HepG2 (cell line): ENCODE measurements around the gene MIA2. TPM values are rescaled to one million over a fixed set of nuclear protein-coding genes. Genes with fewer than 3 reads are reported as not detected.
A peak's percentile ranks its signal among the peaks of the same experiment; 100 is the strongest.

ENCODE experiments used
- EED ChIP-seq: sonication (generic); formaldehyde crosslinking; IDR thresholded peaks from 2 replicates; pipeline ENCODE4 v1.5.0; 2020; ENCODE audit warnings: mild to moderate bottlenecking, missing genetic modification reagents
- FOXC1 ChIP-seq: sonication (generic); formaldehyde crosslinking; IDR thresholded peaks from 2 replicates; pipeline ENCODE4 v1.8.0; 2022; ENCODE audit warnings: mild to moderate bottlenecking, missing genetic modification reagents, borderline replicate concordance
- FOXK1 ChIP-seq: sonication (generic); formaldehyde crosslinking; IDR thresholded peaks from 2 replicates; pipeline ENCODE4 v1.4.0; 2020; ENCODE audit warnings: low read depth, missing genetic modification reagents, borderline replicate concordance
- GATA4 ChIP-seq: sonication (generic); IDR thresholded peaks from 2 replicates; pipeline ENCODE4 v1.6.1; 2016; ENCODE audit warnings: antibody characterized with exemption, low read depth, borderline replicate concordance
- HES4 ChIP-seq: sonication (generic); formaldehyde crosslinking; IDR thresholded peaks from 2 replicates; pipeline ENCODE4 v1.9.0; 2021; ENCODE audit warnings: mild to moderate bottlenecking, missing genetic modification reagents, borderline replicate concordance
- HOXD1 ChIP-seq: sonication (generic); formaldehyde crosslinking; IDR thresholded peaks from 2 replicates; pipeline ENCODE4 v1.5.0; 2020; ENCODE audit warnings: missing genetic modification reagents
- PAF1 ChIP-seq: IDR thresholded peaks from 2 replicates; pipeline ENCODE4 v1.6.1; 2016; ENCODE audit warnings: missing genetic modification reagents, missing compliant biosample characterization
- PHF8 ChIP-seq: sonication (generic); formaldehyde crosslinking; IDR thresholded peaks from 2 replicates; pipeline ENCODE4 v1.5.0; 2020; ENCODE audit warnings: missing genetic modification reagents
- SRF ChIP-seq: IDR thresholded peaks from 2 replicates; pipeline ENCODE4 v1.6.1; 2011; ENCODE audit warnings: mild to moderate bottlenecking, low read depth, low read length, moderate library complexity
- ZNF329 ChIP-seq: sonication (generic); formaldehyde crosslinking; IDR thresholded peaks from 2 replicates; pipeline ENCODE4 v1.9.0; 2021; ENCODE audit warnings: low read depth, mild to moderate bottlenecking, missing genetic modification reagents
- ZNF383 ChIP-seq: sonication (generic); formaldehyde crosslinking; IDR thresholded peaks from 2 replicates; pipeline ENCODE4 v1.4.0; 2020; ENCODE audit warnings: missing genetic modification reagents, mild to moderate bottlenecking, borderline replicate concordance
- ZNF563 ChIP-seq: sonication (generic); formaldehyde crosslinking; IDR thresholded peaks from 2 replicates; pipeline ENCODE4 v1.8.0; 2022; ENCODE audit warnings: mild to moderate bottlenecking, moderate library complexity, missing genetic modification reagents
- ZNF674 ChIP-seq: sonication (generic); formaldehyde crosslinking; IDR thresholded peaks from 2 replicates; pipeline ENCODE4 v1.5.0; 2020; ENCODE audit warnings: low read depth, mild to moderate bottlenecking, missing genetic modification reagents
- ZNF720 ChIP-seq: sonication (generic); formaldehyde crosslinking; IDR thresholded peaks from 2 replicates; pipeline ENCODE4 v1.4.0; 2020; ENCODE audit warnings: missing genetic modification reagents
- polyA plus RNA-seq, 8 experiments: library from polyadenylated mRNA; depleted of rRNA in 3 of 8; stranded (reverse) in 7 of 8; unstranded in 1 of 8; fragments of >200 nt; fragmentation: Illumina TruSeq in 4 of 8; extraction: Trizol in 4 of 8; gene quantifications; 2 replicates each; pipeline versions ENCODE4 v1.2.1 to v1.2.3, GENCODE V29; 2011 to 2016; ENCODE audit warnings: low read depth in 4 of 8, missing spikeins in 1 of 8, mixed read lengths in 1 of 8; ENCODE audit not compliant: insufficient read depth in 1 of 8
- total RNA-seq, 5 experiments: library from RNA; depleted of rRNA; stranded (reverse); fragments of >200 nt; fragmentation: Illumina TruSeq; extraction: Trizol; gene quantifications; 2 replicates each; pipeline ENCODE4 v1.2.3, GENCODE V29; 2016; ENCODE audit warnings: low read depth in 1 of 5
- TF ChIP-seq, protein P1 (sequence below): sonication (generic); formaldehyde crosslinking; IDR thresholded peaks from 2 replicates; pipeline ENCODE4 v1.4.0; 2020; ENCODE audit warnings: missing genetic modification reagents
- TF ChIP-seq, protein P2 (sequence below): sonication (generic); formaldehyde crosslinking; IDR thresholded peaks from 2 replicates; pipeline ENCODE4 v1.8.0; 2022; ENCODE audit warnings: mild to moderate bottlenecking, missing genetic modification reagents; ENCODE audit not compliant: insufficient replicate concordance
- TF ChIP-seq, protein P3 (sequence below): sonication (generic); formaldehyde crosslinking; IDR thresholded peaks from 2 replicates; pipeline ENCODE4 v1.5.0; 2020; ENCODE audit warnings: mild to moderate bottlenecking, missing genetic modification reagents
- TF ChIP-seq, protein P4 (sequence below): sonication (generic); formaldehyde crosslinking; IDR thresholded peaks from 2 replicates; pipeline ENCODE4 v1.4.0; 2020; ENCODE audit warnings: mild to moderate bottlenecking, missing genetic modification reagents

The MIA2 gene
- total and polyA plus RNA-seq, 2 of the 13 experiments (the other 11 are each of a cell fraction or from before 2014, with no cell fraction given) = 134 to 158 TPM

DNA sequence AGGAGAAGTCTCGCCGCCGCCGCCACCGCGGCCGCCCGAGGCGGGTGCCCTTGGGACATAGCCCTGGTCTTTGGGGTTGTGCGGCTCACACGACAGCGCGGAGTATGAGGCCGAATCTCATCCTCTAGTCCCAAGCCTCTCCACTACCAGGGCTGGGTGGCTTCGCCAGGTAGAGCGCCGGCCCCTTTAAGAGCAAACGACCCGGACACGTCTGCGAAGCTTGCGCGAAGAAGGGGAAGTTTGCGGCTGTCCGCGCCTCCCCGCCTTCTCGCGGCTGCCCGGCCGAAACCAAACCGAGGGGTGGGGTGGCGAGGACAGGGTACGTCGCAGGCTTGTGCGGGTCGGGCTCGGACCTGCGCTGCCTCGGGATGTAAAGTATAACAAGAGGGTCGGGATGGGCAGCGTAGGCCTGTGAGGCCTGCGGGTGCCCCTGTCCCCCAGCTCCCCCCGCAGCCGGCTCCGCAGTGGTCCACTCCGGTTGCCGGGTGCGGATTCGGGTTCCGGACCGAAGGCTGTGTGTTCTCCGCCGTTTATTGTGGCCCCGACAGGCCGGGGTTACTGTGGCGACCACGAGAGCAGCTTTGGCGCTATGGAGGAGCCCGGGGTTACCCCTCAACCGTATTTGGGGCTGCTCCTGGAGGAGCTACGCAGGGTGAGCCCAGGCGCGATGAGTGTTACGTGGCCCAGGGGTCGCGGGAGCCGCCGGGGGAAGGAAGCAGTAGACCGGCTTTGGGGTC lies 33.3 kb downstream of the MIA2 start (continued):
- TF ChIP-seq, protein P1, sequence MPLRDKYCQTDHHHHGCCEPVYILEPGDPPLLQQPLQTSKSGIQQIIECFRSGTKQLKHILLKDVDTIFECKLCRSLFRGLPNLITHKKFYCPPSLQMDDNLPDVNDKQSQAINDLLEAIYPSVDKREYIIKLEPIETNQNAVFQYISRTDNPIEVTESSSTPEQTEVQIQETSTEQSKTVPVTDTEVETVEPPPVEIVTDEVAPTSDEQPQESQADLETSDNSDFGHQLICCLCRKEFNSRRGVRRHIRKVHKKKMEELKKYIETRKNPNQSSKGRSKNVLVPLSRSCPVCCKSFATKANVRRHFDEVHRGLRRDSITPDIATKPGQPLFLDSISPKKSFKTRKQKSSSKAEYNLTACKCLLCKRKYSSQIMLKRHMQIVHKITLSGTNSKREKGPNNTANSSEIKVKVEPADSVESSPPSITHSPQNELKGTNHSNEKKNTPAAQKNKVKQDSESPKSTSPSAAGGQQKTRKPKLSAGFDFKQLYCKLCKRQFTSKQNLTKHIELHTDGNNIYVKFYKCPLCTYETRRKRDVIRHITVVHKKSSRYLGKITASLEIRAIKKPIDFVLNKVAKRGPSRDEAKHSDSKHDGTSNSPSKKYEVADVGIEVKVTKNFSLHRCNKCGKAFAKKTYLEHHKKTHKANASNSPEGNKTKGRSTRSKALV (CRISPR knock-in tag) = peak; percentile 53; the same call in 1 of the 2 replicates
- peak; percentile 95 for TF ChIP-seq ZNF563 (CRISPR knock-in tag)
- TF ChIP-seq ZNF720 (CRISPR knock-in tag) = no peak
- TF ChIP-seq ZNF383 (CRISPR knock-in tag) = no peak
- TF ChIP-seq EED (CRISPR knock-in tag) = peak; percentile 81; the same call in 1 of the 2 replicates
- TF ChIP-seq FOXC1 (CRISPR knock-in tag) = peak; percentile 96
- TF ChIP-seq HES4 = peak; percentile 71; the same call in 1 of the 2 replicates
- TF ChIP-seq, protein P2, sequence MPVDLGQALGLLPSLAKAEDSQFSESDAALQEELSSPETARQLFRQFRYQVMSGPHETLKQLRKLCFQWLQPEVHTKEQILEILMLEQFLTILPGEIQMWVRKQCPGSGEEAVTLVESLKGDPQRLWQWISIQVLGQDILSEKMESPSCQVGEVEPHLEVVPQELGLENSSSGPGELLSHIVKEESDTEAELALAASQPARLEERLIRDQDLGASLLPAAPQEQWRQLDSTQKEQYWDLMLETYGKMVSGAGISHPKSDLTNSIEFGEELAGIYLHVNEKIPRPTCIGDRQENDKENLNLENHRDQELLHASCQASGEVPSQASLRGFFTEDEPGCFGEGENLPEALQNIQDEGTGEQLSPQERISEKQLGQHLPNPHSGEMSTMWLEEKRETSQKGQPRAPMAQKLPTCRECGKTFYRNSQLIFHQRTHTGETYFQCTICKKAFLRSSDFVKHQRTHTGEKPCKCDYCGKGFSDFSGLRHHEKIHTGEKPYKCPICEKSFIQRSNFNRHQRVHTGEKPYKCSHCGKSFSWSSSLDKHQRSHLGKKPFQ (CRISPR knock-in tag) = peak; percentile 94
- TF ChIP-seq, protein P3, sequence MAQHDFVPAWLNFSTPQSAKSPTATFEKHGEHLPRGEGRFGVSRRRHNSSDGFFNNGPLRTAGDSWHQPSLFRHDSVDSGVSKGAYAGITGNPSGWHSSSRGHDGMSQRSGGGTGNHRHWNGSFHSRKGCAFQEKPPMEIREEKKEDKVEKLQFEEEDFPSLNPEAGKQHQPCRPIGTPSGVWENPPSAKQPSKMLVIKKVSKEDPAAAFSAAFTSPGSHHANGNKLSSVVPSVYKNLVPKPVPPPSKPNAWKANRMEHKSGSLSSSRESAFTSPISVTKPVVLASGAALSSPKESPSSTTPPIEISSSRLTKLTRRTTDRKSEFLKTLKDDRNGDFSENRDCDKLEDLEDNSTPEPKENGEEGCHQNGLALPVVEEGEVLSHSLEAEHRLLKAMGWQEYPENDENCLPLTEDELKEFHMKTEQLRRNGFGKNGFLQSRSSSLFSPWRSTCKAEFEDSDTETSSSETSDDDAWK (CRISPR knock-in tag) = no peak
- peak; percentile 85; the same call in 1 of the 2 replicates for TF ChIP-seq FOXK1 (CRISPR knock-in tag)
- TF ChIP-seq, protein P4, sequence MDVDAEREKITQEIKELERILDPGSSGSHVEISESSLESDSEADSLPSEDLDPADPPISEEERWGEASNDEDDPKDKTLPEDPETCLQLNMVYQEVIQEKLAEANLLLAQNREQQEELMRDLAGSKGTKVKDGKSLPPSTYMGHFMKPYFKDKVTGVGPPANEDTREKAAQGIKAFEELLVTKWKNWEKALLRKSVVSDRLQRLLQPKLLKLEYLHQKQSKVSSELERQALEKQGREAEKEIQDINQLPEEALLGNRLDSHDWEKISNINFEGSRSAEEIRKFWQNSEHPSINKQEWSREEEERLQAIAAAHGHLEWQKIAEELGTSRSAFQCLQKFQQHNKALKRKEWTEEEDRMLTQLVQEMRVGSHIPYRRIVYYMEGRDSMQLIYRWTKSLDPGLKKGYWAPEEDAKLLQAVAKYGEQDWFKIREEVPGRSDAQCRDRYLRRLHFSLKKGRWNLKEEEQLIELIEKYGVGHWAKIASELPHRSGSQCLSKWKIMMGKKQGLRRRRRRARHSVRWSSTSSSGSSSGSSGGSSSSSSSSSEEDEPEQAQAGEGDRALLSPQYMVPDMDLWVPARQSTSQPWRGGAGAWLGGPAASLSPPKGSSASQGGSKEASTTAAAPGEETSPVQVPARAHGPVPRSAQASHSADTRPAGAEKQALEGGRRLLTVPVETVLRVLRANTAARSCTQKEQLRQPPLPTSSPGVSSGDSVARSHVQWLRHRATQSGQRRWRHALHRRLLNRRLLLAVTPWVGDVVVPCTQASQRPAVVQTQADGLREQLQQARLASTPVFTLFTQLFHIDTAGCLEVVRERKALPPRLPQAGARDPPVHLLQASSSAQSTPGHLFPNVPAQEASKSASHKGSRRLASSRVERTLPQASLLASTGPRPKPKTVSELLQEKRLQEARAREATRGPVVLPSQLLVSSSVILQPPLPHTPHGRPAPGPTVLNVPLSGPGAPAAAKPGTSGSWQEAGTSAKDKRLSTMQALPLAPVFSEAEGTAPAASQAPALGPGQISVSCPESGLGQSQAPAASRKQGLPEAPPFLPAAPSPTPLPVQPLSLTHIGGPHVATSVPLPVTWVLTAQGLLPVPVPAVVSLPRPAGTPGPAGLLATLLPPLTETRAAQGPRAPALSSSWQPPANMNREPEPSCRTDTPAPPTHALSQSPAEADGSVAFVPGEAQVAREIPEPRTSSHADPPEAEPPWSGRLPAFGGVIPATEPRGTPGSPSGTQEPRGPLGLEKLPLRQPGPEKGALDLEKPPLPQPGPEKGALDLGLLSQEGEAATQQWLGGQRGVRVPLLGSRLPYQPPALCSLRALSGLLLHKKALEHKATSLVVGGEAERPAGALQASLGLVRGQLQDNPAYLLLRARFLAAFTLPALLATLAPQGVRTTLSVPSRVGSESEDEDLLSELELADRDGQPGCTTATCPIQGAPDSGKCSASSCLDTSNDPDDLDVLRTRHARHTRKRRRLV (CRISPR knock-in tag) = peak; percentile 85; the same call in 1 of the 2 replicates
- TF ChIP-seq SRF = 0 out of 2 replicates have a peak, but pooled peaks have one; percentile 16
- TF ChIP-seq ZNF674 (CRISPR knock-in tag) = no peak
- TF ChIP-seq PAF1 = no peak; the same call in none of the 2 replicates
- no peak for TF ChIP-seq ZNF329 (CRISPR knock-in tag)
- 0 out of 2 replicates have a peak, but pooled peaks have one; percentile 17 for TF ChIP-seq GATA4
- 0 out of 2 replicates have a peak, but pooled peaks have one; percentile 24 for TF ChIP-seq HOXD1 (CRISPR knock-in tag)
- peak; percentile 93 for TF ChIP-seq PHF8 (CRISPR knock-in tag)
